Right cardiac atrium (tissue), 5 donors: ENCODE results near the gene CNGA3. TPM values are rescaled to one million over a fixed set of nuclear protein-coding genes. Genes with fewer than 3 reads are reported as not detected.
"Not testable (repeated sequence)": the region's sequence is repeated elsewhere in the genome, so short reads cannot be mapped to it uniquely, and the experiment has no call there.

Experiments used
- ATAC-seq, 2 donors: fragments of 200-7000 bp; cut with Tn5 transposase; one replicate each; pipeline versions ENCODE4 v1.8.0 to v1.9.1; 2020; ENCODE audit warnings: moderate library complexity in 2 of 2, mild to moderate bottlenecking in 1 of 2
- DNase-seq, 3 donors: peaks; one replicate each; pipeline ENCODE4 v3.0.0-alpha.2; 2020
- H3K27ac ChIP-seq: one replicate; pipeline ENCODE4 v1.5.1; 2013; ENCODE audit warnings: mild to moderate bottlenecking, low read length, control low read depth, moderate library complexity
- H3K27me3 ChIP-seq: one replicate; pipeline ENCODE4 v1.6.1; 2013; ENCODE audit not compliant: control insufficient read depth, insufficient read depth
- H3K4me1 ChIP-seq: one replicate; pipeline ENCODE4 v1.6.1; 2013; ENCODE audit warnings: low read length; ENCODE audit not compliant: control insufficient read depth, insufficient read depth
- H3K4me3 ChIP-seq: one replicate; pipeline ENCODE4 v1.5.1; 2013; ENCODE audit warnings: low read length, control low read depth
- H3K9me3 ChIP-seq: one replicate; pipeline ENCODE4 v1.6.1; 2013; ENCODE audit warnings: low read length; ENCODE audit not compliant: control insufficient read depth
- WGBS: extraction: QIAGEN DNeasy Blood & Tissue Kit; methylation state at CpG from one replicate; pipeline ENCODE4 v1.1.7; 2013; 5-methylcytosine and 5-hydroxymethylcytosine counted together
- intact Hi-C, 4 donors: fragments of 100-400 bp; cut with DNase I; formaldehyde crosslinking; loops; one replicate each; pipeline versions ENCODE4 v1.11.0 to v1.14.0; 2022 to 2023
- polyA plus RNA-seq: library from polyadenylated mRNA; stranded (reverse); fragments of 200-250 nt; gene quantifications from one replicate; pipeline ENCODE4 v1.2.3, GENCODE V29; 2013
- total RNA-seq, 4 donors: library from RNA; stranded (reverse); fragmentation: NEBNext Ultra II Directional; extraction: Animal tissue kit (Norgen Biotek cat#: 25700); gene quantifications; one replicate each; pipeline ENCODE4 v1.2.1, GENCODE V29; 2021
- donor health status: healthy with polysubstance abuse.
- donor health status: DM: no; HTN: yes; CAD: no.
- donor health status: DM: no; HTN: no; CAD: no.
- donor health status: DM: no; HTN: yes; CAD: no; lungs with severe emphysema.
- donor health status: DM: yes; HTN: yes; CAD: no.

Gene CNGA3
- total and polyA plus RNA-seq, 5 donors: not detected

GRCh38 chr2:98426771-98427170, 80.5 kb downstream of the CNGA3 start:
- Histone ChIP-seq H3K27ac (no peak overlapping the region), H3K9me3 (no peaks in the 10 kb centered on the region), H3K4me3 (no peak overlapping the region), H3K4me1 (no peaks in the 10 kb centered on the region), H3K27me3 (no peaks in the 10 kb centered on the region)
- DNase-seq (no peak), ATAC-seq (no peak)
- intact Hi-C loops: no loop called here
- WGBS: 86% methylated on average over 5 of the region's 5 CpGs

GRCh38 chr2:98432145-98432544, 85.9 kb downstream of the CNGA3 start:
- H3K27me3 ChIP-seq: no peaks in the 10 kb centered on the region
- intact Hi-C loops: no loop called here
- ATAC-seq (no peak), DNase-seq (no peak)
- H3K4me1 ChIP-seq: no peaks in the 10 kb centered on the region
- H3K27ac ChIP-seq: no peak overlapping the region
- no peak overlapping the region for H3K4me3 ChIP-seq
- no peaks in the 10 kb centered on the region for H3K9me3 ChIP-seq

- H3K9me3 ChIP-seq: no peaks in the 10 kb centered on the region
- no peaks in the 10 kb centered on the region for H3K4me1 ChIP-seq
- H3K4me3 ChIP-seq: no peak overlapping the region
- ATAC-seq: no peak
- DNase-seq: no peak
- WGBS: 70% methylated on average over 2 of the region's 2 CpGs
- intact Hi-C loops: no loop called here
- H3K27ac ChIP-seq: no peak overlapping the region
- no peaks in the 10 kb centered on the region for H3K27me3 ChIP-seq
Measured at GRCh38 chr2:98433363-98433964, 87.2 kb downstream of the CNGA3 start.

- WGBS: 76% methylated on average over 3 of the region's 3 CpGs
- H3K27me3 ChIP-seq: no peaks in the 10 kb centered on the region
- no peaks in the 10 kb centered on the region for H3K4me1 ChIP-seq
- intact Hi-C loops: no loop called here
- no peak overlapping the region for H3K4me3 ChIP-seq
- no peak overlapping the region for H3K27ac ChIP-seq
- ATAC-seq (no peak), DNase-seq (no peak)
- H3K9me3 ChIP-seq: no peaks in the 10 kb centered on the region
Measured at GRCh38 chr2:98434492-98434891, 88.2 kb downstream of the CNGA3 start.

GRCh38 chr2:98435670-98436069, 89.4 kb downstream of the CNGA3 start:
- H3K9me3 ChIP-seq, H3K4me3 ChIP-seq, DNase-seq, H3K27ac ChIP-seq, H3K27me3 ChIP-seq, ATAC-seq, H3K4me1 ChIP-seq, intact Hi-C loops: not testable (repeated sequence)
- 91% methylated on average over 4 of the region's 4 CpGs for whole genome bisulfite sequencing

- ATAC-seq: peak; percentile 82 to 99
- Histone ChIP-seq H3K4me1 (no peaks in the 10 kb centered on the region), H3K27me3 (no peaks in the 10 kb centered on the region), H3K4me3 (no peak overlapping the region), H3K9me3 (no peaks in the 10 kb centered on the region), H3K27ac (peak overlapping the region; percentile 58)
- intact Hi-C loops: no loop called here
- WGBS: 52% methylated on average over 4 of the region's 4 CpGs
- peak in 2 of 3 donors; percentile 46 to 64 for DNase-seq
Measured at GRCh38 chr2:98436734-98437133, 90.5 kb downstream of the CNGA3 start.

- no peaks in the 10 kb centered on the region for H3K9me3 ChIP-seq
- no peaks in the 10 kb centered on the region for H3K27me3 ChIP-seq
- no peak overlapping the region for H3K27ac ChIP-seq
- no peak for DNase-seq
- no peak for ATAC-seq
- 69% methylated on average over 1 of the region's 1 CpG for WGBS
- intact Hi-C loops: no loop called here
- H3K4me1 ChIP-seq: no peaks in the 10 kb centered on the region
- no peak overlapping the region for H3K4me3 ChIP-seq
Measured at GRCh38 chr2:98438190-98439133, 92.2 kb downstream of the CNGA3 start.

GRCh38 chr2:98441706-98442450, 95.6 kb downstream of the CNGA3 start:
- no peaks in the 10 kb centered on the region for H3K27me3 ChIP-seq
- WGBS: 74% methylated on average over 7 of the region's 7 CpGs
- no peak for ATAC-seq
- peaks cover 3% of the 10 kb centered on the region for H3K4me1 ChIP-seq
- no peak overlapping the region for H3K4me3 ChIP-seq
- DNase-seq: no peak
- no peak overlapping the region for H3K27ac ChIP-seq
- no peaks in the 10 kb centered on the region for H3K9me3 ChIP-seq
- intact Hi-C loops: loop anchor here in 2 of 4 donors (10.0 kb wide), 2 partner anchors 123 to 133 kb away; no protein-coding TSS in a partner anchor

GRCh38 chr2:98442488-98442887, 96.2 kb downstream of the CNGA3 start:
- Histone ChIP-seq H3K27me3 (no peaks in the 10 kb centered on the region), H3K9me3 (no peaks in the 10 kb centered on the region), H3K4me3 (no peak overlapping the region), H3K4me1 (peaks cover 3% of the 10 kb centered on the region), H3K27ac (no peak overlapping the region)
- intact Hi-C loops: loop anchor here in 2 of 4 donors (10.0 kb wide), 2 partner anchors 122 to 132 kb away; no protein-coding TSS in a partner anchor
- 74% methylated on average over 4 of the region's 4 CpGs for WGBS
- ATAC-seq: no peak
- no peak for DNase-seq

GRCh38 chr2:98444436-98445176, 98.3 kb downstream of the CNGA3 start, which contains the start of gene INPP4A:
INPP4A (plus strand) TSS chr2:98444858; CDS start chr2:98520049, 75,191 bp downstream.
- DNase-seq (peak; percentile 77 to 92 (median 92)), ATAC-seq (peak; percentile 94 to 96)
- H3K9me3 ChIP-seq: no peaks in the 10 kb centered on the region
- peaks cover 3% of the 10 kb centered on the region for H3K4me1 ChIP-seq
- intact Hi-C loops: loop anchor here in 2 of 4 donors (10.0 kb wide), 2 partner anchors 120 to 130 kb away; no protein-coding TSS in a partner anchor
- H3K27me3 ChIP-seq: no peaks in the 10 kb centered on the region
- H3K27ac ChIP-seq: peak within 1 kb of the TSS; percentile 50
- H3K4me3 ChIP-seq: peak within 1 kb of the TSS; percentile 64
- under 1% methylated on average over 75 of the region's 75 CpGs for whole genome bisulfite sequencing
